Measurements from ENCODE around the gene ANKRD11. TPM values are rescaled to one million over a fixed set of nuclear protein-coding genes. Genes with fewer than 3 reads are reported as not detected.

The ANKRD11 gene
- polyA plus RNA-seq, 1 donor (not counting 4 experiments of a cell fraction or from before 2014, with no cell fraction given), result 30.1 TPM

- Histone ChIP-seq H3K9me1 (ENCODE audit: control insufficient read depth, extremely low read depth, insufficient read depth, low read length) (no peaks in the 10 kb centered on the region), H3K9ac (ENCODE audit: control insufficient read depth, extremely low read depth, insufficient read depth, low read length) (no peak overlapping the region), H3K9me3 (ENCODE audit: control insufficient read depth, low read depth, low read length) (no peaks in the 10 kb centered on the region), H3K27ac (ENCODE audit: control insufficient read depth, insufficient read depth, low read length) (no peak overlapping the region), H3K36me3 (ENCODE audit: control insufficient read depth in 2 of 2, extremely low read depth in 1 of 2, insufficient read depth in 2 of 2, low read length in 2 of 2) (peaks cover 19 to 23% of the 10 kb centered on the region in 2 experiments), H3K4me3 (ENCODE audit: control insufficient read depth in 2 of 3, extremely low read depth in 1 of 3, insufficient read depth in 2 of 3, low read depth in 1 of 3, low read length in 3 of 3) (no peak overlapping the region), H3K4me2 (ENCODE audit: control insufficient read depth, extremely low read depth, insufficient read depth, low read depth, low read length) (no peak overlapping the region), H3K27me3 (ENCODE audit: control insufficient read depth, extremely low read depth, insufficient read depth, low read length) (no peaks in the 10 kb centered on the region), H3K79me2 (ENCODE audit: control insufficient read depth, insufficient read depth, low read length) (no peaks in the 10 kb centered on the region), H4K20me1 (ENCODE audit: control insufficient read depth, extremely low read depth, insufficient read depth, low read length) (peaks cover 3% of the 10 kb centered on the region), H2AFZ (ENCODE audit: control insufficient read depth, low read length) (no peak overlapping the region), H3K4me1 (ENCODE audit: control insufficient read depth, extremely low read depth, insufficient read depth, low read length) (no peaks in the 10 kb centered on the region)
- TF ChIP-seq EZH2 (IDR thresholded peaks at IDR 0.05; ENCODE audit: low read length) (no peak), CTCF (optimal IDR thresholded peaks at IDR 0.05 in 1 of 3, IDR thresholded peaks at IDR 0.05 in 1 of 3, conservative IDR thresholded peaks at IDR 0.05 in 1 of 3; ENCODE audit: extremely low read depth in 1 of 3, insufficient read depth in 2 of 3, low read length in 3 of 3) (no peak)
- FAIRE-seq (no peak), DNase-seq (ENCODE audit: low read depth, low spot score) (no peak)
- dilution Hi-C loops (cut with MboI; ENCODE audit: extremely low pct_ligation_motif_present, low sequenced_read_pairs), result no loop called here
These were observed 223.7 kb downstream of the ANKRD11 start for GRCh38 chr16:89266521-89267134.

- Histone ChIP-seq H3K9me3 (ENCODE audit: control insufficient read depth, low read depth, low read length) (no peaks in the 10 kb centered on the region), H3K9me1 (ENCODE audit: control insufficient read depth, extremely low read depth, insufficient read depth, low read length) (no peaks in the 10 kb centered on the region), H3K4me2 (ENCODE audit: control insufficient read depth, extremely low read depth, insufficient read depth, low read depth, low read length) (no peak overlapping the region), H3K27me3 (ENCODE audit: control insufficient read depth, extremely low read depth, insufficient read depth, low read length) (no peaks in the 10 kb centered on the region), H3K4me1 (ENCODE audit: control insufficient read depth, extremely low read depth, insufficient read depth, low read length) (no peaks in the 10 kb centered on the region), H3K36me3 (ENCODE audit: control insufficient read depth in 2 of 2, extremely low read depth in 1 of 2, insufficient read depth in 2 of 2, low read length in 2 of 2) (peaks cover 19 to 20% of the 10 kb centered on the region in 2 experiments), H3K27ac (ENCODE audit: control insufficient read depth, insufficient read depth, low read length) (no peak overlapping the region), H3K4me3 (ENCODE audit: control insufficient read depth in 2 of 3, extremely low read depth in 1 of 3, insufficient read depth in 2 of 3, low read depth in 1 of 3, low read length in 3 of 3) (no peak overlapping the region), H3K9ac (ENCODE audit: control insufficient read depth, extremely low read depth, insufficient read depth, low read length) (no peak overlapping the region), H4K20me1 (ENCODE audit: control insufficient read depth, extremely low read depth, insufficient read depth, low read length) (peaks cover 3% of the 10 kb centered on the region), H3K79me2 (ENCODE audit: control insufficient read depth, insufficient read depth, low read length) (no peaks in the 10 kb centered on the region), H2AFZ (ENCODE audit: control insufficient read depth, low read length) (no peak overlapping the region)
- FAIRE-seq (no peak), DNase-seq (ENCODE audit: low read depth, low spot score) (no peak)
- no peak for TF ChIP-seq CTCF (optimal IDR thresholded peaks at IDR 0.05 in 1 of 3, IDR thresholded peaks at IDR 0.05 in 1 of 3, conservative IDR thresholded peaks at IDR 0.05 in 1 of 3; ENCODE audit: extremely low read depth in 1 of 3, insufficient read depth in 2 of 3, low read length in 3 of 3)
- no peak for TF ChIP-seq EZH2 (IDR thresholded peaks at IDR 0.05; ENCODE audit: low read length)
- dilution Hi-C loops (cut with MboI; ENCODE audit: extremely low pct_ligation_motif_present, low sequenced_read_pairs), result no loop called here
These were observed 224.7 kb downstream of the ANKRD11 start for GRCh38 chr16:89265647-89266046.
